GM12872 (cell line): ENCODE measurements around the gene KIF26A.

Source experiments
- TF ChIP-seq, protein P1 (sequence below): IDR thresholded peaks from 3 replicates; pipeline ENCODE4 v1.5.1; 2011; ENCODE audit warnings: low read depth, mild to moderate bottlenecking, low read length, moderate library complexity; ENCODE audit not compliant: insufficient read depth

The KIF26A gene

DNA sequence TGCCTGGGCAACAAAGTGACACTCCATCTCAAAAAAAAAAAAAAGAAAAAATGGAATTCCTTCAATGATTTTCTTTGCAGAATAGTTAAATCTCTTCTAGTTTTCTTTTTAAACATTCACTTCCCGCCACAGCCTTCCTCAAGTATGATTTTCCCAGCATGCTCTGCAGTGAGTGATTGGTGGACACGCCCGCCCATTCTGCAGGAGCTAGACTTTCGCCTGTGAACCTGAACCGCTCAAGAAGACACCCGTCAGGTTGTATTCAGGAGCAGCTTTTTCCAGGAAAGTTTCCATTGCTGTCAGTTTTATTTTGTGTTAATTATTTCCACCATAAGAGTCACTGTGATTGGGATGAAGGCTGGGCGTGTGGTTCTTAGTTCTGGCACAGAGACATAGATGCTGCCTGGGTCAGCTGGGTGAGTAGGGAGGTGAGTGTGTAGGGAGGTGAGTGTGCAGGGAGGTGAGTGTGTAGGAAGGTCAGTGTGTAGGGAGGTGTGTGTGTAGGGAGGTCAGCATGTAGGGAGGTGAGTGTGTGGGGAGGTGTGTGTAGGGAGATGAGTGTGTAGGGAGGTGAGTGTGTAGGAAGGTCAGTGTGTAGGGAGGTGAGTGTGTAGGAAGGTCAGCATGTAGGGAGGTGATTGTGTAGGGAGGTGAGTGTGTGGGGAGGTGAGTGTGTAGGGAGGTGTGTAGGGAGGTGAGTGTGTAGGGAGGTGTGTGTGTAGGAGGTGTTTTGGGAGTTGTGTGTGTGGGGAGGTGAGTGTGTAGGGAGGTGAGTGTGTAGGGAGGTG, 76.2 kb downstream of the KIF26A start:
- TF ChIP-seq, protein P1, sequence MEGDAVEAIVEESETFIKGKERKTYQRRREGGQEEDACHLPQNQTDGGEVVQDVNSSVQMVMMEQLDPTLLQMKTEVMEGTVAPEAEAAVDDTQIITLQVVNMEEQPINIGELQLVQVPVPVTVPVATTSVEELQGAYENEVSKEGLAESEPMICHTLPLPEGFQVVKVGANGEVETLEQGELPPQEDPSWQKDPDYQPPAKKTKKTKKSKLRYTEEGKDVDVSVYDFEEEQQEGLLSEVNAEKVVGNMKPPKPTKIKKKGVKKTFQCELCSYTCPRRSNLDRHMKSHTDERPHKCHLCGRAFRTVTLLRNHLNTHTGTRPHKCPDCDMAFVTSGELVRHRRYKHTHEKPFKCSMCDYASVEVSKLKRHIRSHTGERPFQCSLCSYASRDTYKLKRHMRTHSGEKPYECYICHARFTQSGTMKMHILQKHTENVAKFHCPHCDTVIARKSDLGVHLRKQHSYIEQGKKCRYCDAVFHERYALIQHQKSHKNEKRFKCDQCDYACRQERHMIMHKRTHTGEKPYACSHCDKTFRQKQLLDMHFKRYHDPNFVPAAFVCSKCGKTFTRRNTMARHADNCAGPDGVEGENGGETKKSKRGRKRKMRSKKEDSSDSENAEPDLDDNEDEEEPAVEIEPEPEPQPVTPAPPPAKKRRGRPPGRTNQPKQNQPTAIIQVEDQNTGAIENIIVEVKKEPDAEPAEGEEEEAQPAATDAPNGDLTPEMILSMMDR, result no peak

DNA sequence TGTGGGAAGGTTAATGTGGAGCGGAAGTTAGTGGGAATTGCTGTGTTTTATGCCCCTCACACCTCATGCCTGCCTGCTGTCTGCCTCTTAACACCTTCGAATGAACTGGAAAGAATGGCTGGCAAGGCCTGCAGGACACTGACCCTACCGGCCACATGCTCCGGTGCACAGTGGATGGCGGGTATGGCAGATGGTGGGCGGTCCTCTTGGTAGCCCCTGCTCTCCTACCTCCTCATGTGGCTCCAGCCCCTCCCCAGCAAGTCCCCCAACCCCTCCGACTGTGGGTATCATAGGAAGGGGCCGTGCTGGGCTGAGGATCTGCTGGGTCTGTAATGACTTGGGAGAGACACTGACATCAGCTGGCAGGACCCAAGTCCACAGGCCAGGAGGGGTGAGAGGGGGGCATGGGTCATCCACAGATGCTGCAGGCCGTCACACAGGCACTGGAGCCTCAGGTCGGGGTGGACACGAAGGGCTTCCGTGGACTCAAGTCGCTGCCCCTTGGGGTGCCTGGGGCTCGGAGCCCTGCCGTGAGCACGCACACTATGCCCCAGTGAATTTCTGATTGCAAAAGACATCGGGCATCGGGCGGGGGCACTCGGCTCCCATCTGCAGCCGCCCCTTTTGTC, 77.4 kb downstream of the KIF26A start:
- TF ChIP-seq, protein P1, result no peak

DNA sequence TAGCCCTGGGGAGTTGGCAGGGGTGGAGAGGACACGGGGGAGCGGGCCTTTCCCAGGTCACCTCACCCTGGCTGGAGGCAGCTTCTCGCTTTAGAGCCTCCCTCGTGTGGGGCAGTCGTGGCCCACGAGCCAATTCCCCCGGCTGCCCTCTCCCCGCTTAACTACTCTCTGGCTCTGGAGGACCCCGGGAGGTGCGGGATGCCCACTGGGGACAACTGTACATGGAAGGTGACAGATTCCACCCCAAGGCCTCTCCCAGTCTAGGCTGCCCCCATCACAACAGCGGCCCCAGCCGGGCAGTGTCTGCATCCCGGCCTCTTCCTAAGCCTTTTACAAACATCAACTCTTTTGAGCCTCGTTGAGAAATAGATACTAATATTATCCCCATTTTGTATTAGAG, 78.1 kb downstream of the KIF26A start:
- TF ChIP-seq, protein P1, result no peak

DNA sequence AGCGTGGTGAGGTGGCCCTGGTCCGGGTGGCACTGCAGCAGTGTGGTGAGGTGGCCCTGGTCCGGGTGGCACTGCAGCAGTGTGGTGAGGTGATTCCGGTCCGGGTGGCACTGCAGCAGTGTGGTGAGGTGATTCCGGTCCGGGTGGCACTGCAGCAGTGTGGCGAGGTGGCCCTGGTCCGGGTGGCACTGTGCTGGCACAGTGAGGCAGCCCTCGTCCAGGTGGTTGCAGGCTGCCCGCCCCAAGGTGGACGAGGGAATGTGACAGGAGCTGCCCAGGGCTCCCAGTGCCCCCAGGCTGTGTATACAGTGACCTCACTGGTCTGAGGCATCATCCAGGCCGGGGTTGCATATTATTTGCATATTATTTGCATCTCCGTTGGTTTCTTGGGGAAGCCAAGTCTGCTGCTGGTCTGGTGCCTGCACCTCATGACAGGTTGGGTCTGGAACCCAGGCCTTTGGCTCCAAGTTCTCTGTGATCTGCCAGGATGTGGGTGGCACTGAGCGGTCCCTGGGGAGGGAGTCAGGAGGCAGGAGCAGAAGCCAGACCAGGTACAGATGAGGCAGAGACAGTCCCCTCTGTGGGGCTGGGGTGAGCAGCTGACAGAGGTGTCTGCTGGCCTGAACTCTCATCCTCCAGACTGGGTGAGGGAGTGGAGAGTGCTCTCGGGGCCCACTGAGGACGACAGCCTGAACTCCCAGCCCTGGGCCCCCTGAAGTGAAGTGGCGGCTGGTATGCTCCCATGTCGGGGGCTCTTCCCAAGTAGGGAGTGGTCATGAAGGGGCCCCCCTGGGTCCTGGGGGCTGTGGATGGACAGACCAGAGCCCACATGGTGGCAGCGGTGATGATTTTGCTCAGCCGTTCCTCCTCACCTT, 79.3 kb downstream of the KIF26A start:
- TF ChIP-seq, protein P1, result no peak

DNA sequence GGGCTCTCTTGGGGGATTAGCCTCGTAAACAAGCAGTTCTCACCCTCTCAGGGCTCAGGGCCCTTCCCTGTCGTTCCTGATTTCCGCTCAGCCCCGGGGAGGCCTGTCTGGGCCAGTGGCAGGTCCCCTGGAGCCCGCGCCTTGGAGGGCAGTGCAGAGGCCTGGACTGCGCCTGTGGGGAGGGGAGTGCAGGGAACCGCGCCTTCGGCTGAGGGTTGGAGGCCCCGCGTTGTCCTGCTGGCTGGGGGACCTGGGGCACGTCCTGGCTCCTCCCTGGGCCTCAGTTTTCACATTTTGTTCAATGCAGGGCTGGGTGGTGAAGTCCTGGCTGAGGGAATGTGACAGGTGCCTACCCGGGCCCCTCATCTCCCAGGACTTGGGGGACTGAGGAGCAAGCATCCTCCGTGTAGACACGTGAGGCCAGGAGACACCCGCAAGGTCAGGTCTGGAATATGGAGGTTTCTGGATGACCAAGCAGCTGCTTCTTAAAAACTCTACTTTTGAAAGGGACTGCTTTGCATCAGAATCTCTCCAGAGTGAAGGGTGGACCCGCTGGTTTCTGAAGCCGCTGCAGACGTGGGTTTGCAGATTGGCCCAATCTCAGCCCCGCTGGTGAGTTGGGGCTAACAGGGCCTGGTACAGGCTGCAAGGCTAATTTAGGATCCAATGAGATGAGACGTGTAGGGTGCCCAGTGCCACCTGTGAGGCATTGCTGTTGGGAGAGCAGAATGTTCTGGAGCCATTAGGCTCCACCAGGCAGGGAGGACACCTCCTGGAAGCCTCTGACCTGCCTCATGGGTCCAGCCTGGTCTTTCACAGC, 80.2 kb downstream of the KIF26A start:
- TF ChIP-seq, protein P1, result no peak

DNA sequence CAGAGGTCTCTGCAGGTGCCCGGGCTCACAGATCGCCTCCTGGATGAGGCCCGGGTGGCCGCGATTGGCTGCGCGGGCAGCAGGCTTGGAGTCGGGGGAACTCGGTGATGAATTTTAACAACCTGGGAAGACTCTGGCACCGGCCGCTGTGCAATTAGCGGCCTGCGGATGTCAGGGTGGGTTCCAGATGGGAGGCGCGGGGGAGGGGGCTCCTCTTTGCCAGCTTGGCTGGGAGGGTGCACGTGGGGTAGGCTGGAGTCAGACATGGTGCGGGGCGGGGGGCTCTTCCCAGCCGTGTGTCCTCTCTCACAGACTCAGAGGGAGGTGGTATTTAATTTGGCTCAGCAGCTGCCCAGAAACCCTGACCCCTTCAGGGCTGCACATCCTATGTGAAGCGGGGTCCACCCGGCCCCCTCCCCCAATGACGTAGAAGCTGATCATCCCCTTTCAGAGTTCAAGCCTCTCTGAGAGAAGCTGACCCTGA, 81.4 kb downstream of the KIF26A start:
- TF ChIP-seq, protein P1, result no peak
